Neural cell (in vitro differentiated cells): ENCODE data around the gene NUP54. TPM values are rescaled to one million over a fixed set of nuclear protein-coding genes. Genes with fewer than 3 reads are reported as not detected.

Source experiments
- H2AFZ ChIP-seq: fragments of 200-600, 300-800 bp; sonication (generic), shearing (Covaris generic); 2 replicates; pipeline ENCODE4 v1.6.0; 2014; ENCODE audit warnings: low read depth, mild to moderate bottlenecking, antibody characterized with exemption, low read length, moderate library complexity
- H3F3A ChIP-seq: fragments of 200-600 bp; shearing (Covaris generic); 2 replicates; pipeline ENCODE4 v1.6.1; 2016; ENCODE audit warnings: mild to moderate bottlenecking, moderate library complexity, mixed read lengths, antibody characterized with exemption, low read length; ENCODE audit not compliant: insufficient read depth, poor library complexity, severe bottlenecking
- H3K27ac ChIP-seq: fragments of 200-600, 300-800 bp; sonication (generic), shearing (Covaris generic); 2 replicates; pipeline ENCODE4 v1.5.1; 2014; ENCODE audit warnings: mild to moderate bottlenecking, low read length, moderate library complexity
- H3K27me3 ChIP-seq: fragments of 300-800, 200-600 bp; sonication (generic), shearing (Covaris generic); 2 replicates; pipeline ENCODE4 v1.6.0; 2014; ENCODE audit warnings: mild to moderate bottlenecking, low read depth, low read length, moderate library complexity; ENCODE audit not compliant: insufficient read depth
- H3K36me3 ChIP-seq: fragments of 300-800, 200-600 bp; sonication (generic), shearing (Covaris generic); 2 replicates; pipeline ENCODE4 v1.5.1; 2014; ENCODE audit warnings: mild to moderate bottlenecking, antibody characterized with exemption, low read length, moderate library complexity; ENCODE audit not compliant: insufficient read depth
- H3K4me2 ChIP-seq: fragments of 300-800, 200-600 bp; sonication (generic), shearing (Covaris generic); 2 replicates; pipeline ENCODE4 v1.6.0; 2014; ENCODE audit warnings: mild to moderate bottlenecking, low read length
- H3K4me3 ChIP-seq: fragments of 300-800, 200-600 bp; sonication (generic), shearing (Covaris generic); 2 replicates; pipeline ENCODE4 v1.5.1; 2014; ENCODE audit warnings: mild to moderate bottlenecking, low read length, moderate library complexity
- H3K79me2 ChIP-seq: fragments of 200-600 bp; shearing (Covaris generic); replicated peaks from 2 replicates; pipeline ENCODE4 v1.6.0; 2014; ENCODE audit warnings: mild to moderate bottlenecking, low read length, moderate library complexity; ENCODE audit not compliant: insufficient read depth
- H3K9ac ChIP-seq: fragments of 300-800, 200-600 bp; sonication (generic), shearing (Covaris generic); 2 replicates; pipeline ENCODE4 v1.6.1; 2016; ENCODE audit warnings: mild to moderate bottlenecking, low read length, mixed read lengths
- H3K9me2 ChIP-seq: fragments of 200-600 bp; shearing (Covaris generic); 2 replicates; pipeline ENCODE4 v1.6.1; 2016; ENCODE audit warnings: mild to moderate bottlenecking, low read length, mixed read lengths; ENCODE audit not compliant: insufficient read depth
- H3K9me3 ChIP-seq: fragments of 200-600, 300-800 bp; sonication (generic), shearing (Covaris generic); 2 replicates; pipeline ENCODE4 v1.6.1; 2016; ENCODE audit warnings: mild to moderate bottlenecking, mixed run types, low read length, moderate library complexity, mixed read lengths
- H4K20me1 ChIP-seq: fragments of 200-600 bp; shearing (Covaris generic); 2 replicates; pipeline ENCODE4 v1.6.1; 2016; ENCODE audit warnings: mild to moderate bottlenecking, mixed run types; ENCODE audit not compliant: insufficient read depth
- EP300 ChIP-seq: fragments of 450-650 bp; conservative IDR thresholded peaks from 2 replicates; pipeline ENCODE4 v1.6.1; 2014; ENCODE audit warnings: antibody characterized with exemption, mild to moderate bottlenecking, moderate library complexity; ENCODE audit not compliant: poor library complexity, severe bottlenecking
- EZH2 ChIP-seq: fragments of 200-600, 300-800 bp; shearing (Covaris generic), sonication (generic); IDR thresholded peaks from 2 replicates; pipeline ENCODE4 v1.6.1; 2014; ENCODE audit warnings: antibody characterized with exemption, low read length, borderline replicate concordance, mild to moderate bottlenecking; ENCODE audit not compliant: insufficient read depth, poor library complexity, severe bottlenecking
- MXI1 ChIP-seq: fragments of 450-650 bp; conservative IDR thresholded peaks from 2 replicates; pipeline ENCODE4 v1.6.1; 2014; ENCODE audit warnings: antibody characterized with exemption, mild to moderate bottlenecking; ENCODE audit not compliant: poor library complexity, severe bottlenecking
- POLR2AphosphoS5 ChIP-seq: IDR thresholded peaks from 2 replicates; pipeline ENCODE4 v1.6.1; 2012
- RAD21 ChIP-seq: fragments of 450-650 bp; conservative IDR thresholded peaks from 2 replicates; pipeline ENCODE4 v1.6.1; 2014; ENCODE audit warnings: antibody characterized with exemption, mild to moderate bottlenecking, moderate library complexity
- SMC3 ChIP-seq: fragments of 450-650 bp; conservative IDR thresholded peaks from 2 replicates; pipeline ENCODE4 v1.6.1; 2014; ENCODE audit warnings: antibody characterized with exemption, mild to moderate bottlenecking, moderate library complexity; ENCODE audit not compliant: poor library complexity
- TAF1 ChIP-seq: IDR thresholded peaks from 2 replicates; pipeline ENCODE4 v1.6.1; 2012; ENCODE audit warnings: low read depth
- polyA plus RNA-seq: library from polyadenylated mRNA; depleted of rRNA; stranded (reverse); fragments of >200 nt; gene quantifications from 2 replicates; pipeline ENCODE4 v1.2.3, GENCODE V29; 2014
- TF ChIP-seq, protein P1 (sequence below): IDR thresholded peaks from 2 replicates; pipeline ENCODE4 v1.6.1; 2012; ENCODE audit warnings: borderline replicate concordance
- TF ChIP-seq, protein P2 (sequence below): fragments of 450-650 bp; IDR thresholded peaks from 2 replicates; pipeline ENCODE4 v1.5.1; 2014; ENCODE audit warnings: antibody characterized with exemption, mild to moderate bottlenecking, moderate library complexity; ENCODE audit not compliant: poor library complexity, severe bottlenecking

The NUP54 gene
- polyA plus RNA-seq, 1 donor from 2014 or later: 103 TPM

- H3K9me3 ChIP-seq: no peaks in the 10 kb centered on the region
- no peak overlapping the region for H2AFZ ChIP-seq
- no peaks in the 10 kb centered on the region for H3K9me2 ChIP-seq
- H3F3A ChIP-seq: no peaks in the 10 kb centered on the region
- H3K27ac ChIP-seq: no peak overlapping the region
- H3K9ac ChIP-seq: no peak overlapping the region
- TF ChIP-seq RAD21: peak; percentile 67
- TF ChIP-seq, protein P1, sequence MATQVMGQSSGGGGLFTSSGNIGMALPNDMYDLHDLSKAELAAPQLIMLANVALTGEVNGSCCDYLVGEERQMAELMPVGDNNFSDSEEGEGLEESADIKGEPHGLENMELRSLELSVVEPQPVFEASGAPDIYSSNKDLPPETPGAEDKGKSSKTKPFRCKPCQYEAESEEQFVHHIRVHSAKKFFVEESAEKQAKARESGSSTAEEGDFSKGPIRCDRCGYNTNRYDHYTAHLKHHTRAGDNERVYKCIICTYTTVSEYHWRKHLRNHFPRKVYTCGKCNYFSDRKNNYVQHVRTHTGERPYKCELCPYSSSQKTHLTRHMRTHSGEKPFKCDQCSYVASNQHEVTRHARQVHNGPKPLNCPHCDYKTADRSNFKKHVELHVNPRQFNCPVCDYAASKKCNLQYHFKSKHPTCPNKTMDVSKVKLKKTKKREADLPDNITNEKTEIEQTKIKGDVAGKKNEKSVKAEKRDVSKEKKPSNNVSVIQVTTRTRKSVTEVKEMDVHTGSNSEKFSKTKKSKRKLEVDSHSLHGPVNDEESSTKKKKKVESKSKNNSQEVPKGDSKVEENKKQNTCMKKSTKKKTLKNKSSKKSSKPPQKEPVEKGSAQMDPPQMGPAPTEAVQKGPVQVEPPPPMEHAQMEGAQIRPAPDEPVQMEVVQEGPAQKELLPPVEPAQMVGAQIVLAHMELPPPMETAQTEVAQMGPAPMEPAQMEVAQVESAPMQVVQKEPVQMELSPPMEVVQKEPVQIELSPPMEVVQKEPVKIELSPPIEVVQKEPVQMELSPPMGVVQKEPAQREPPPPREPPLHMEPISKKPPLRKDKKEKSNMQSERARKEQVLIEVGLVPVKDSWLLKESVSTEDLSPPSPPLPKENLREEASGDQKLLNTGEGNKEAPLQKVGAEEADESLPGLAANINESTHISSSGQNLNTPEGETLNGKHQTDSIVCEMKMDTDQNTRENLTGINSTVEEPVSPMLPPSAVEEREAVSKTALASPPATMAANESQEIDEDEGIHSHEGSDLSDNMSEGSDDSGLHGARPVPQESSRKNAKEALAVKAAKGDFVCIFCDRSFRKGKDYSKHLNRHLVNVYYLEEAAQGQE: no peak
- no peak for TF ChIP-seq EZH2
- TF ChIP-seq TAF1: no peak
- TF ChIP-seq MXI1: no peak
- TF ChIP-seq, protein P2, sequence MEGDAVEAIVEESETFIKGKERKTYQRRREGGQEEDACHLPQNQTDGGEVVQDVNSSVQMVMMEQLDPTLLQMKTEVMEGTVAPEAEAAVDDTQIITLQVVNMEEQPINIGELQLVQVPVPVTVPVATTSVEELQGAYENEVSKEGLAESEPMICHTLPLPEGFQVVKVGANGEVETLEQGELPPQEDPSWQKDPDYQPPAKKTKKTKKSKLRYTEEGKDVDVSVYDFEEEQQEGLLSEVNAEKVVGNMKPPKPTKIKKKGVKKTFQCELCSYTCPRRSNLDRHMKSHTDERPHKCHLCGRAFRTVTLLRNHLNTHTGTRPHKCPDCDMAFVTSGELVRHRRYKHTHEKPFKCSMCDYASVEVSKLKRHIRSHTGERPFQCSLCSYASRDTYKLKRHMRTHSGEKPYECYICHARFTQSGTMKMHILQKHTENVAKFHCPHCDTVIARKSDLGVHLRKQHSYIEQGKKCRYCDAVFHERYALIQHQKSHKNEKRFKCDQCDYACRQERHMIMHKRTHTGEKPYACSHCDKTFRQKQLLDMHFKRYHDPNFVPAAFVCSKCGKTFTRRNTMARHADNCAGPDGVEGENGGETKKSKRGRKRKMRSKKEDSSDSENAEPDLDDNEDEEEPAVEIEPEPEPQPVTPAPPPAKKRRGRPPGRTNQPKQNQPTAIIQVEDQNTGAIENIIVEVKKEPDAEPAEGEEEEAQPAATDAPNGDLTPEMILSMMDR: peak; percentile 69
- TF ChIP-seq SMC3: peak; percentile 44
- H3K36me3 ChIP-seq: no peaks in the 10 kb centered on the region
- H3K27me3 ChIP-seq: no peaks in the 10 kb centered on the region
- no peaks in the 10 kb centered on the region for H3K79me2 ChIP-seq
- H4K20me1 ChIP-seq: no peaks in the 10 kb centered on the region
- no peak overlapping the region for H3K4me2 ChIP-seq
- H3K4me3 ChIP-seq: no peak overlapping the region
Measured at GRCh38 chr4:76067652-76068286, 80.4 kb downstream of the NUP54 start.

GRCh38 chr4:76066546-76066945, 81.7 kb downstream of the NUP54 start:
- H3K27me3 ChIP-seq: no peaks in the 10 kb centered on the region
- H3K9ac ChIP-seq: no peak overlapping the region

More at GRCh38 chr4:76066546-76066945, 81.7 kb downstream of the NUP54 start:
- no peaks in the 10 kb centered on the region for H3K79me2 ChIP-seq
- no peaks in the 10 kb centered on the region for H3K9me2 ChIP-seq
- H3K27ac ChIP-seq: no peak overlapping the region
- no peak overlapping the region for H3K4me2 ChIP-seq
- no peaks in the 10 kb centered on the region for H3F3A ChIP-seq
- TF ChIP-seq EZH2: no peak
- no peak for TF ChIP-seq EP300
- TF ChIP-seq POLR2AphosphoS5: no peak
- no peak for TF ChIP-seq RAD21
- TF ChIP-seq MXI1: no peak
- TF ChIP-seq TAF1: no peak
- TF ChIP-seq, protein P1: no peak
- TF ChIP-seq SMC3: no peak
- TF ChIP-seq, protein P2: no peak
- H2AFZ ChIP-seq: no peak overlapping the region
- H3K36me3 ChIP-seq: no peaks in the 10 kb centered on the region
- H4K20me1 ChIP-seq: no peaks in the 10 kb centered on the region
- no peak overlapping the region for H3K4me3 ChIP-seq
- no peaks in the 10 kb centered on the region for H3K9me3 ChIP-seq
